Naive thymus-derived CD8-positive, alpha-beta T cell (primary cell): ENCODE results near the gene TAF1C. TPM values are rescaled to one million over a fixed set of nuclear protein-coding genes. Genes with fewer than 3 reads are reported as not detected.

Experiments
- ATAC-seq, 2 donors: fragments of 150-1000 bp; cut with Tn5 transposase in 1 of 2; sonication (Bioruptor Pico), chemical (Tn5 transposase) in 1 of 2; 1 replicate in 1 of 2; 2 replicates in 1 of 2; pipeline ENCODE4 v1.10.0; 2021; ENCODE audit warnings: mild to moderate bottlenecking in 2 of 2, moderate library complexity in 2 of 2
- POLR2A ChIA-PET: fragments of 350-600 bp; sonication (Branson Sonifier 250); formaldehyde crosslinking; loops from one replicate; lab custom pipeline; 2021; ENCODE audit warnings: antibody characterized with exemption; lab: Charles Lee
- DNase-seq, 10 donors: peaks; one replicate each; pipeline versions ENCODE4 v3.0.0 to v3.0.0-alpha.2; 2020 to 2022
- H3K27ac Mint-ChIP-seq, 10 donors: one replicate each; pipeline ENCODE4 v1.8.0; 2020 to 2022; ENCODE audit warnings: mild to moderate bottlenecking in 10 of 10, mixed read lengths in 10 of 10, moderate library complexity in 4 of 10, inconsistent platforms in 1 of 10
- H3K27me3 Mint-ChIP-seq, 5 donors: one replicate each; pipeline ENCODE4 v1.8.0; 2021 to 2022; ENCODE audit warnings: mixed read lengths in 5 of 5
- H3K36me3 Mint-ChIP-seq, 3 donors: one replicate each; pipeline ENCODE4 v1.8.0; 2020 to 2022; ENCODE audit warnings: mixed read lengths in 3 of 3, mild to moderate bottlenecking in 2 of 3, inconsistent platforms in 1 of 3
- H3K4me1 Mint-ChIP-seq, 4 donors: one replicate each; pipeline ENCODE4 v1.8.0; 2021 to 2022; ENCODE audit warnings: mixed read lengths in 4 of 4
- H3K4me3 Mint-ChIP-seq, 10 donors: one replicate each; pipeline ENCODE4 v1.8.0; 2020 to 2022; ENCODE audit warnings: mild to moderate bottlenecking in 10 of 10, mixed read lengths in 10 of 10, moderate library complexity in 6 of 10, inconsistent platforms in 1 of 10
- H3K9me3 Mint-ChIP-seq, 9 donors: one replicate each; pipeline ENCODE4 v1.8.0; 2020 to 2022; ENCODE audit warnings: mixed read lengths in 9 of 9, mild to moderate bottlenecking in 3 of 9, inconsistent platforms in 1 of 9, moderate library complexity in 1 of 9
- polyA plus RNA-seq, 3 donors: library from polyadenylated mRNA; unstranded; fragments of 300-500 nt; fragmentation: Illumina TruSeq; gene quantifications; one replicate each; pipeline ENCODE4 v1.2.3, GENCODE V29; 2021
- total RNA-seq, 8 experiments: library from RNA in 2 of 8; stranded (reverse) in 2 of 8; gene quantifications; one replicate each; pipeline ENCODE4 v1.2.3 and lab custom pipeline; 2021 to 2026

TAF1C gene, protein sequence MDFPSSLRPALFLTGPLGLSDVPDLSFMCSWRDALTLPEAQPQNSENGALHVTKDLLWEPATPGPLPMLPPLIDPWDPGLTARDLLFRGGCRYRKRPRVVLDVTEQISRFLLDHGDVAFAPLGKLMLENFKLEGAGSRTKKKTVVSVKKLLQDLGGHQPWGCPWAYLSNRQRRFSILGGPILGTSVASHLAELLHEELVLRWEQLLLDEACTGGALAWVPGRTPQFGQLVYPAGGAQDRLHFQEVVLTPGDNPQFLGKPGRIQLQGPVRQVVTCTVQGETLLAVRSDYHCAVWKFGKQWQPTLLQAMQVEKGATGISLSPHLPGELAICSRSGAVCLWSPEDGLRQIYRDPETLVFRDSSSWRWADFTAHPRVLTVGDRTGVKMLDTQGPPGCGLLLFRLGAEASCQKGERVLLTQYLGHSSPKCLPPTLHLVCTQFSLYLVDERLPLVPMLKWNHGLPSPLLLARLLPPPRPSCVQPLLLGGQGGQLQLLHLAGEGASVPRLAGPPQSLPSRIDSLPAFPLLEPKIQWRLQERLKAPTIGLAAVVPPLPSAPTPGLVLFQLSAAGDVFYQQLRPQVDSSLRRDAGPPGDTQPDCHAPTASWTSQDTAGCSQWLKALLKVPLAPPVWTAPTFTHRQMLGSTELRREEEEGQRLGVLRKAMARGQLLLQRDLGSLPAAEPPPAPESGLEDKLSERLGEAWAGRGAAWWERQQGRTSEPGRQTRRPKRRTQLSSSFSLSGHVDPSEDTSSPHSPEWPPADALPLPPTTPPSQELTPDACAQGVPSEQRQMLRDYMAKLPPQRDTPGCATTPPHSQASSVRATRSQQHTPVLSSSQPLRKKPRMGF
- total RNA-seq: 100 to 1,000 TPM; 107 to 110 TPM
- polyA plus RNA-seq: 1 to 10 TPM; 4.2 to 8.3 (median 7.9) TPM
- 75.6 to 110 (median 87.1) reads per million in 6 experiments for total RNA-seq (lab: John Stamatoyannopoulos, UW)

DNA sequence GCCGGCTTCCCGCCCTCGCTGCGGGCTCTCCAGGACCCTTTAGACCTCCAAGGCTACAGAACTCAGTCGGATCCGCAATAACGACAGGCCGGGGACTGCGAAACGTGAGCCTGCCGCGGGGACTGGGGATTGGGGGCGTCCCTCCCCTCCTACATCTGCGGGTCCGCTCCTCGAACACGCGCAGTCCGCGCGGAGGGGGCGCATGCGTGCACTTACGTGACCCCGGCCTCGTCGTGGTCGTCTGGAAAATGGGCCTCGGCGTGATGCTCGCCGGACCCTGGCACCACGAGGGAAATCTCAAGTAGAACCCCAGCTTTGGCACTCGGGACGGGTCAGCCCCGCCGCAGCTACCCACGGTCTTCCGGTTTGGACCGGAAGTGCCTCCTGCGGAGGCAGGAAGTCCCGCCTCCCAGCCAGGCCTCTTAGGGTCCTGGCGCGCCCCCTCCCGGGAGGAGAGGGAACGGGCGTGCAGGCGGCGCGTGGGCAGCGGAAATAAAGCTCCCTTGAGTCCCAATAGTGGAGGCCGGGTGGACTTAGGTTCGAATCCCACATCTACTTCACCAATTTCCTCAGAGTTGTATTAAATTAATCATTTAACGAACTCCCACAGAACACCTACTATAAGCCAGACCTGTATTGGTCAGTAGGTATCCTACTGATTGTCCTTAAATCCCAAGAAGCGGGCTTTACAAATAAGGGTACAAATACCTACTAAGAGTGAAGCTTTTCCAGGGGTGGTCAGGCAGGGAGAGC lies at the start of gene TAF1C:
TAF1C (minus strand) TSS at position 373 of the 753 bp plus-strand sequence. CDS start 2,069 bp downstream, outside the sequence.
- ATAC-seq (peak; percentile 91 to 92), DNase-seq (peak; percentile 77 to 93 (median 88))
- peaks cover 17 to 27% (median 24%) of the 10 kb centered on the region in 4 donors for H3K4me1 Mint-ChIP-seq
- no peaks in the 10 kb centered on the region for H3K9me3 Mint-ChIP-seq
- no peaks in the 10 kb centered on the region for H3K27me3 Mint-ChIP-seq
- peak within 1 kb of the TSS; percentile 77 to 97 (median 95) for H3K27ac Mint-ChIP-seq
- peaks cover 0 to 15% (median 8%) of the 10 kb centered on the region in 3 donors for H3K36me3 Mint-ChIP-seq
- POLR2A ChIA-PET: interaction anchor here (0.5 to 2.3 kb wide), 8 partner anchors 9 to 362 kb away, joined by 3 to 15 read pairs (median 4); partner anchors contain the start of genes DNAAF1, HSDL1 and MBTPS1
- H3K4me3 Mint-ChIP-seq: peak within 1 kb of the TSS; percentile 85 to 95 (median 92)

DNA sequence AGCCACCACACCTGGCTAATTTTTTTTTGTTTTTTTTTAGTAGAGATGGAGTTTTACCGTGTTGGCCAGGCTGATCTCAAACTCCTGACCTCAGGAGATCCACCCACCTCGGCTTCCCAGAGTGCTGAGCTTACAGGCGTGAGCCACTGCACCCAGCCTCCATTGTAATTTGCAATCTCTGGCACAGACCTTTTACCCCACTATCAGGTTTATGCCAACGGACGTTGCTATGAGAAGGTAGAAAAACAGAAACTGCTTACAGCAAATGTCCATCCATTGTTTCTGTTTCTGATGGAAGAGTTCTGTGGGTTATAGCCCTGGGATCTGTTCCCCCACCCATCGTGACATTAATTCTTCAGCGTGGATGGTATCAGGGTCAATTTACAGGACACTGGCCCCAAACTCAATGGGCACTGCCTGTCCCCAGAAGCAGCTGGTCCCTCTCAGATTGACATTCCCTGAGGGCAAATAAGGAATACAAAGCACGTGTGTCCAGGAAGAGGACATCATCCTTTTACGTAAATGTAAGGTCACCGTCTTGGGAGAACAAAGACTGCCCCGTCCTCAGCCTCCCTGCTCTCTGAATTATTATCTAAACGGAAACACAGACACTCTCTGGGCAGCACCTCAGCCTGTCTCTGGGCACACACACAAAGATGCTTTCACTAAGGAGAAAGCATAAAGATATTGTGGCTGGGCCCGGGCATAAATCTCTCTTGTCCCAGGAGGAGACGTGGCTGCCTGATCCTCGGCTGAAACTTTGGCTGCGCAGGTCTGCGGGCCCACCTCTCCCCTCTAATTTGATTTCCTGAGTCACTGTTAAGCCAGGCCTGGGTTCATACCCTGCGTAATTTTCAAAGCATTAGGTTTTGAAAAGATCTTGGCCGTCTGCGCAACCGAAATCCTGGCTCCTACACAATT lies 47.7 kb upstream of the TAF1C start:
- no peak for DNase-seq
- ATAC-seq: no peak
- Mint-ChIP-seq H3K4me1 (no peaks in the 10 kb centered on the region), H3K36me3 (no peaks in the 10 kb centered on the region), H3K27ac (no peak overlapping the region), H3K27me3 (peaks cover 6 to 35% (median 18%) of the 10 kb centered on the region in 5 donors), H3K4me3 (no peak overlapping the region), H3K9me3 (peaks cover 0 to 2% (median 0%) of the 10 kb centered on the region in 9 donors)
- POLR2A ChIA-PET: no interaction called here

DNA sequence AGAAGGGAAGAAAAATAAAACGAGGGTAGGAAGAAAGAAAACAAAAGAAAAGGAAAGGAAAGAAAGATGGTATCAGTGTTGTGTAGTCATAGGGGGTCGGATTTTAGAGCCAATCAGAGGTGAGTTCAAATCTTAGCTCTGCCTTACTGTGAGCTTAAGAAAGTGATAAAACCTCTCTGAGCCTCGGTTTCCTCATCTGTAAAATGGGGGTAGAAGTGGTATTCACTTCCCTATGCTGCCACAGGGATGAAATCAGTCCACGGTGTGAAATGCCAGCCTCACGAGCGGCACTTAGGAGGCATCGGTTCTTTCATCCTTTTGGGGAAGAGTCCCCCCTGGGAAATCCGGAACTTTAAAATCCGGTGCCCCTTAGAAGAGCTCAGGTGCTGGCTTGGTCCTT lies 46.9 kb upstream of the TAF1C start:
- DNase-seq: no peak
- Mint-ChIP-seq H3K4me1 (no peaks in the 10 kb centered on the region), H3K27me3 (peaks cover under 1 to 27% (median 13%) of the 10 kb centered on the region in 5 donors), H3K4me3 (no peak overlapping the region), H3K9me3 (peaks cover 0 to 2% (median 0%) of the 10 kb centered on the region in 9 donors), H3K36me3 (no peaks in the 10 kb centered on the region), H3K27ac (no peak overlapping the region)
- POLR2A ChIA-PET: no interaction called here
- no peak for ATAC-seq

GRCh38 chr16:84232969-84233368 lies 46.1 kb upstream of the TAF1C start:
- Mint-ChIP-seq H3K4me1 (no peaks in the 10 kb centered on the region), H3K27ac (no peak overlapping the region), H3K36me3 (no peaks in the 10 kb centered on the region), H3K4me3 (no peak overlapping the region), H3K27me3 (peaks cover 0 to 22% (median 13%) of the 10 kb centered on the region in 5 donors), H3K9me3 (peaks cover 0 to 2% (median 0%) of the 10 kb centered on the region in 9 donors)
- no peak for DNase-seq
- POLR2A ChIA-PET: interaction anchor here (0.7 kb wide), 1 partner anchor 8 kb away, joined by 3 read pairs; no protein-coding TSS in a partner anchor
- ATAC-seq: no peak

DNA sequence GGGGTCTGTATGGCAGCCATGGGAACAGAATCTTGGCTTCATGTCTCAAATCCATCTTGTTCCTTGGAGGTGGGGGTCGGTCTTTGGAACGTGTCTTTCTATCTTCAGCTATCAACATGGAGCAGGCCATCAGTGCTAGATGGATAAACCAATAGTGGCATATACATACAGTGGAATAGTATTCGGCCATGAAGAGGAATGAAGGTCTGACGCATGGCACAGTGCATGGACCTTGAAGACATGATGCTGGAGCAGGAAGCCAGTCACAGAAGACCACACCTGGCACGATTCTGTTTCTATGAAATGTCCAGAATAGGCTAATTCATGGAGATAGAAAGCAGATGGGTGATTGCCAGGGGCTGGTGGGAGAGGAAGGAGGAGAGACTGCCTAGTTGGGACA lies 45.2 kb upstream of the TAF1C start:
- ATAC-seq (no peak), DNase-seq (no peak)
- no peaks in the 10 kb centered on the region for H3K4me1 Mint-ChIP-seq
- peaks cover 0 to 2% (median 0%) of the 10 kb centered on the region in 9 donors for H3K9me3 Mint-ChIP-seq
- POLR2A ChIA-PET: no interaction called here
- no peak overlapping the region for H3K4me3 Mint-ChIP-seq
- peaks cover 3 to 31% (median 13%) of the 10 kb centered on the region in 5 donors for H3K27me3 Mint-ChIP-seq
- no peak overlapping the region for H3K27ac Mint-ChIP-seq
- H3K36me3 Mint-ChIP-seq: no peaks in the 10 kb centered on the region

- Mint-ChIP-seq H3K27me3 (peaks cover 6 to 44% (median 20%) of the 10 kb centered on the region in 5 donors), H3K36me3 (no peaks in the 10 kb centered on the region), H3K4me1 (no peaks in the 10 kb centered on the region), H3K27ac (no peak overlapping the region), H3K4me3 (no peak overlapping the region), H3K9me3 (peaks cover 0 to 2% (median 0%) of the 10 kb centered on the region in 9 donors)
- DNase-seq: no peak
- POLR2A ChIA-PET: no interaction called here
- no peak for ATAC-seq
Observed at GRCh38 chr16:84229471-84229870, 42.6 kb upstream of the TAF1C start.

DNA sequence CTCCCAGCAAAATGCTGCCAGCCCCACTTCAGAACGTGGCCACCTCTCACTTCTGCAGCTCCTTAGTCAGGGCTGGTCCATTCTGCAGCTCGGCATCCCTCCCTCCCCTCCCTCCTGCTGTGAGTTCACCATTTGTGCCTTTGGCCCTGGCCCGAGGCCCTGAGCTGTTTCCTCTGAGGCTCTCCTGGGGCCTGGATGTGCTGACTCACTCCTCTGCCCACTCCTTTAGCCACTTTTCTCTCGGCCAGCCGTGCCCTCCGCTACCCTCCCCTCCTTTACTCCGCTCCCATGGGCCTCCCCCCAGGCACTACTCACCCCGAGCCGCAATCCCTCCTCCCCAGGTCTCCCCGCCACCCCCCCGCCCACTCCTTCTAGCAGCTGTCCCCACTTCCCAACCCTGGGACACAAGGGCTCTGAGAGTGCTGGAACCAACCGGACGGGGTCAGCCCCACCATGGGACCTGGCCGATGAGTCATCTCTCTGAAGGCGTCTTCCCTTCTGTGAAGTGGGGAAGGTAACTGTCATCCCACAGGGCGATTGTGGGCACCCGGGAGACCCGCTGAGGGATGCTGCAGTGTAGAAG lies 41.5 kb upstream of the TAF1C start:
- POLR2A ChIA-PET: no interaction called here

GRCh38 chr16:84227548-84227947 lies 40.7 kb upstream of the TAF1C start:
- Mint-ChIP-seq H3K9me3 (no peaks in the 10 kb centered on the region), H3K4me1 (no peaks in the 10 kb centered on the region)
- POLR2A ChIA-PET: no interaction called here

More for the DNA sequence above, 41.5 kb upstream of the TAF1C start:
- Mint-ChIP-seq H3K4me1 (no peaks in the 10 kb centered on the region), H3K27me3 (peaks cover 6 to 44% (median 20%) of the 10 kb centered on the region in 5 donors), H3K4me3 (no peak overlapping the region), H3K9me3 (no peaks in the 10 kb centered on the region), H3K27ac (no peak overlapping the region), H3K36me3 (no peaks in the 10 kb centered on the region)
- ATAC-seq (no peak), DNase-seq (no peak)

GRCh38 chr16:84226026-84226425 lies 39.2 kb upstream of the TAF1C start:
- DNase-seq: no peak
- Mint-ChIP-seq H3K36me3 (no peaks in the 10 kb centered on the region), H3K4me1 (no peaks in the 10 kb centered on the region), H3K9me3 (no peaks in the 10 kb centered on the region), H3K27ac (no peak overlapping the region), H3K4me3 (no peak overlapping the region), H3K27me3 (peaks cover 6 to 30% (median 17%) of the 10 kb centered on the region in 5 donors)
- no peak for ATAC-seq
- POLR2A ChIA-PET: no interaction called here

More at GRCh38 chr16:84227548-84227947, 40.7 kb upstream of the TAF1C start:
- Mint-ChIP-seq H3K36me3 (no peaks in the 10 kb centered on the region), H3K4me3 (no peak overlapping the region), H3K27ac (no peak overlapping the region), H3K27me3 (peaks cover 6 to 44% (median 23%) of the 10 kb centered on the region in 5 donors)
- ATAC-seq: no peak
- no peak for DNase-seq

DNA sequence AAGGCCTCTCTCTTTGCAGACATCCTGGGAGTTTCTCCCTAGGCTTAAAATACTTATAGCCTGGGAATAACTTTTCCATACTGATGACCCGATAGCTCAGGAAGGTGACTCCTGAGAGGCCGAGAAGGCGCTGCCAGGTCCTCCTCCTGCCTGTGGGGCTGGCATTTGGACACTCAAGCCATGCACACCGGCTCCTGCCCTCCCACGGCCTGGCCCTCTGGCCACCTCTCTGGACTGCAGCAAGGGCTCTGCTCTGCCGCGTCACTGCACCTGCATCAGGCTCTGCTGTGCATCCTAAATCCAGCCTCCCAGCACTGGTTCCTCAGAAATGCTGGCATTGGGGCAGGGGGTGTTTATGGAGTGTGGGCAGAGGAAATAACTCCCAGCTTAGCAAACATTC lies 38.7 kb upstream of the TAF1C start:
- H3K9me3 Mint-ChIP-seq: no peaks in the 10 kb centered on the region
- H3K27ac Mint-ChIP-seq: no peak overlapping the region
- ATAC-seq (no peak), DNase-seq (no peak)
- H3K4me3 Mint-ChIP-seq: no peak overlapping the region
- H3K27me3 Mint-ChIP-seq: peaks cover 6 to 25% (median 17%) of the 10 kb centered on the region in 5 donors
- H3K36me3 Mint-ChIP-seq: no peaks in the 10 kb centered on the region
- POLR2A ChIA-PET: no interaction called here
- H3K4me1 Mint-ChIP-seq: no peaks in the 10 kb centered on the region

- POLR2A ChIA-PET: no interaction called here
- H3K9me3 Mint-ChIP-seq: no peaks in the 10 kb centered on the region
- H3K4me3 Mint-ChIP-seq: no peak overlapping the region
- H3K27ac Mint-ChIP-seq: no peak overlapping the region
- H3K36me3 Mint-ChIP-seq: no peaks in the 10 kb centered on the region
- H3K27me3 Mint-ChIP-seq: peaks cover 6 to 23% (median 17%) of the 10 kb centered on the region in 5 donors
- DNase-seq (no peak), ATAC-seq (no peak)
- no peaks in the 10 kb centered on the region for H3K4me1 Mint-ChIP-seq
Observed at GRCh38 chr16:84225126-84225525, 38.3 kb upstream of the TAF1C start.
